ENCODE measurements around the gene PER1. TPM values are rescaled to one million over a fixed set of nuclear protein-coding genes. Genes with fewer than 3 reads are reported as not detected.

PER1 gene
- total RNA-seq, 1 experiment from 2014 or later, result 87.6 TPM

DNA sequence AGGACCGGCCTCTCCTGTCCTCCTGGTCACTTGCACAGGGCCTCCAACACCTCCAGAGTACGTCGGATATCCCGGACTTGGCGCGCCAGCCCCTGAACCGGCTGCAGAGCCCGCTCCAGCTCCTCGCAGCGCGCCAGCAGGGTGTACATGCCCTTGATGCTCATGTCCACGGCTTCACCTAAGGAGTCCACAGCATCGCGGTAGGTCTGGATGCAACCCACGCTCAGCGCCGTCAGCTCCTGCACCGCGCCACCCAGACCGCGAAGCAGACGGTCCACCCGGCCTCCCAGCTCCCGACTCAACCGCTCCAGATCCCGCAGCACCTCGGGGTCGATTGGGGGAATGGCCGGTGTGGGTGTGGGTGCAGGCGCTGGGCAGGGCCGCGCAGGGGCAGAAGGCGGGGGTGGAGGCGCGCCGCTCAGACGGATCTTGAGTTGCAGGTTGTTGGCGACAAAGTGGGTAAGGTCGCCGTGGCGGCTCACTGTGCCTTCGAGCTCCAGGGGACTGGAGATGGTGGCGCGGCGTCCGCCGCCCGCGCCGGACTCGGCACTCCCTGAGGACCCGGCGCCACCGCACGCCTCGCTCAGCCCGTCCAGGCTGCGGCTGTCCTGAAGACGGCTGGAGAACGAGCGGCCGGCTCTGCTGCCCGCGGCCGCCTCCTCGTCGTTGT, 37.0 kb upstream of the PER1 start:
- DNase-seq (ENCODE audit: low read depth, low spot score) (no peak), ATAC-seq (no peak)
- intact Hi-C loops (cut with micrococcal nuclease), result loop anchor here (5.0 kb wide), 1 partner anchor 52 kb away; no protein-coding TSS in a partner anchor
- H2AFZ ChIP-seq (ENCODE audit: low read depth, low read length, poor library complexity, severe bottlenecking), result no peak overlapping the region
- no peaks in the 10 kb centered on the region for H3K27me3 ChIP-seq (ENCODE audit: insufficient read depth, low read length)
- peaks cover 14% of the 10 kb centered on the region; the same call in 1 of the 2 replicates for H3K79me2 ChIP-seq (ENCODE audit: insufficient read depth, low read length)
- peak overlapping the region; percentile 94 for H3K4me2 ChIP-seq (ENCODE audit: low read length)
- ChIA-PET RAD21 (ENCODE audit: low non-redundant PET in 1 of 2, low total read pairs in 2 of 2, uncharacterized antibody in 2 of 2, unreplicated experiment in 2 of 2) (interaction anchor here in 1 of 2 experiments (0.6 kb wide), 1 partner anchor 30 kb away, joined by 9 read pairs; no protein-coding TSS in a partner anchor), CTCF (interaction anchor here (1.2 to 1.9 kb wide), 3 partner anchors 23 to 112 kb away, joined by 4 to 6 read pairs (median 4); no protein-coding TSS in a partner anchor), POLR2A (interaction anchor here (1.4 to 6.9 kb wide), 7 partner anchors 8 to 59 kb away, joined by 4 to 63 read pairs (median 21); partner anchors contain the start of genes AURKB, CTC1 and PFAS)
- H3K4me3 ChIP-seq (replicated peaks in 1 of 2; ENCODE audit: low read depth in 1 of 2, low read length in 2 of 2), result peak overlapping the region; percentile 75 to 83
- no peaks in the 10 kb centered on the region for H3K9me3 ChIP-seq (ENCODE audit: control insufficient read depth in 1 of 2, insufficient read depth in 1 of 2, low read depth in 1 of 2, low read length in 2 of 2)
- H3K9ac ChIP-seq (ENCODE audit: low read length), result peak overlapping the region; percentile 87
- peak overlapping the region; percentile 89 for H3K27ac ChIP-seq (ENCODE audit: low read depth, low read length)
- H3K4me1 ChIP-seq (ENCODE audit: control insufficient read depth in 1 of 2, insufficient read depth in 2 of 2, low read length in 2 of 2), result peaks cover 32 to 67% of the 10 kb centered on the region in 2 experiments
- no peaks in the 10 kb centered on the region for H4K20me1 ChIP-seq (ENCODE audit: insufficient read depth)
- no peaks in the 10 kb centered on the region for H3K36me3 ChIP-seq (ENCODE audit: control insufficient read depth in 1 of 2, insufficient read depth in 2 of 2, low read length in 2 of 2)
- BruUV-seq (replicated peaks), result no TSS peak
- TF ChIP-seq EGR1 (IDR thresholded peaks at IDR 0.05; ENCODE audit: low read depth) (peak; percentile 57; the same call in 1 of the 2 replicates), RAD21 (IDR thresholded peaks at IDR 0.05; ENCODE audit: low read depth) (no peak)
- H3K9me2 ChIP-seq (ENCODE audit: insufficient read depth), result no peaks in the 10 kb centered on the region

DNA sequence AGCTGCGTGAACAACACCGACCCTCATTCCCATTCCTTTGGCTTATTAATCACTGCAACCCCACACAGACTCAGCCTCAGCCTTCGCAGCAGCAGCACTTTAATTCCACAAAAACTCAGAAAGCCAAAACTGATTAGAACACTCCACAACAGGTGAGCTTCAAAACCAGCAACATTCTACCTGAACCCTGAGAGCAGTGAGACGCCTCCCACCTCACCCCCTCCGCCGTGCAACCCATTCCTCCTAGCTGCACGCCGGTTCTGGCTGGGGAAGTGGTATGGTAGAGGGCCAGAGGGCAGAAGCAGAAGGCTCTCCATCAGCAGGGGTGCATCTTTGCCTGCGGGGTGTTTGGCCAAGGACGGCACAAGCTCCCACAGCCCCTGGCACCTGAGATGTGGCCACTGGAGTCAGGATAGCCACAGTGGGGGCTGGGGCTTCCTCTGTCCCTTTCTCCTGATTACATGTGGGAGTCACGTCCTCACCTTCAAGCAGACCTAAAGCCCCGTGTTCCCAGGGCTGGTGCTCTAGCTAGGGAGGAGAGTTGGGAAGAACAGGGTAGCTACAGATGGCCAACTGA, 36.1 kb upstream of the PER1 start:
- no peak for TF ChIP-seq RAD21 (IDR thresholded peaks at IDR 0.05; ENCODE audit: low read depth)
- TF ChIP-seq ZFX (IDR thresholded peaks at IDR 0.05), result no peak
- TF ChIP-seq, protein P1, sequence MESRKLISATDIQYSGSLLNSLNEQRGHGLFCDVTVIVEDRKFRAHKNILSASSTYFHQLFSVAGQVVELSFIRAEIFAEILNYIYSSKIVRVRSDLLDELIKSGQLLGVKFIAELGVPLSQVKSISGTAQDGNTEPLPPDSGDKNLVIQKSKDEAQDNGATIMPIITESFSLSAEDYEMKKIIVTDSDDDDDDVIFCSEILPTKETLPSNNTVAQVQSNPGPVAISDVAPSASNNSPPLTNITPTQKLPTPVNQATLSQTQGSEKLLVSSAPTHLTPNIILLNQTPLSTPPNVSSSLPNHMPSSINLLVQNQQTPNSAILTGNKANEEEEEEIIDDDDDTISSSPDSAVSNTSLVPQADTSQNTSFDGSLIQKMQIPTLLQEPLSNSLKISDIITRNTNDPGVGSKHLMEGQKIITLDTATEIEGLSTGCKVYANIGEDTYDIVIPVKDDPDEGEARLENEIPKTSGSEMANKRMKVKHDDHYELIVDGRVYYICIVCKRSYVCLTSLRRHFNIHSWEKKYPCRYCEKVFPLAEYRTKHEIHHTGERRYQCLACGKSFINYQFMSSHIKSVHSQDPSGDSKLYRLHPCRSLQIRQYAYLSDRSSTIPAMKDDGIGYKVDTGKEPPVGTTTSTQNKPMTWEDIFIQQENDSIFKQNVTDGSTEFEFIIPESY (IDR thresholded peaks at IDR 0.05; ENCODE audit: extremely low read depth, insufficient replicate concordance, low read length), result no peak
- TF ChIP-seq, protein P2, sequence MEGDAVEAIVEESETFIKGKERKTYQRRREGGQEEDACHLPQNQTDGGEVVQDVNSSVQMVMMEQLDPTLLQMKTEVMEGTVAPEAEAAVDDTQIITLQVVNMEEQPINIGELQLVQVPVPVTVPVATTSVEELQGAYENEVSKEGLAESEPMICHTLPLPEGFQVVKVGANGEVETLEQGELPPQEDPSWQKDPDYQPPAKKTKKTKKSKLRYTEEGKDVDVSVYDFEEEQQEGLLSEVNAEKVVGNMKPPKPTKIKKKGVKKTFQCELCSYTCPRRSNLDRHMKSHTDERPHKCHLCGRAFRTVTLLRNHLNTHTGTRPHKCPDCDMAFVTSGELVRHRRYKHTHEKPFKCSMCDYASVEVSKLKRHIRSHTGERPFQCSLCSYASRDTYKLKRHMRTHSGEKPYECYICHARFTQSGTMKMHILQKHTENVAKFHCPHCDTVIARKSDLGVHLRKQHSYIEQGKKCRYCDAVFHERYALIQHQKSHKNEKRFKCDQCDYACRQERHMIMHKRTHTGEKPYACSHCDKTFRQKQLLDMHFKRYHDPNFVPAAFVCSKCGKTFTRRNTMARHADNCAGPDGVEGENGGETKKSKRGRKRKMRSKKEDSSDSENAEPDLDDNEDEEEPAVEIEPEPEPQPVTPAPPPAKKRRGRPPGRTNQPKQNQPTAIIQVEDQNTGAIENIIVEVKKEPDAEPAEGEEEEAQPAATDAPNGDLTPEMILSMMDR (IDR thresholded peaks at IDR 0.05 in 2 of 3, conservative IDR thresholded peaks at IDR 0.05 in 1 of 3; ENCODE audit: borderline replicate concordance in 1 of 3, insufficient read depth in 1 of 3, low read depth in 2 of 3, low read length in 2 of 3), result no peak
- no peak for TF ChIP-seq SIN3A (IDR thresholded peaks at IDR 0.05; ENCODE audit: low read depth)
- no peak for TF ChIP-seq SP1 (IDR thresholded peaks at IDR 0.05; ENCODE audit: low read depth)
- TF ChIP-seq EZH2 (IDR thresholded peaks at IDR 0.05), result no peak
- TF ChIP-seq ELF1 (IDR thresholded peaks at IDR 0.05; ENCODE audit: borderline replicate concordance, low read depth), result no peak
- no peak for TF ChIP-seq EZH2phosphoT487 (IDR thresholded peaks at IDR 0.05; ENCODE audit: borderline replicate concordance)
- no peak for TF ChIP-seq EGR1 (IDR thresholded peaks at IDR 0.05; ENCODE audit: low read depth)
- no peak for TF ChIP-seq JUND (IDR thresholded peaks at IDR 0.05)
- TF ChIP-seq, protein P3, sequence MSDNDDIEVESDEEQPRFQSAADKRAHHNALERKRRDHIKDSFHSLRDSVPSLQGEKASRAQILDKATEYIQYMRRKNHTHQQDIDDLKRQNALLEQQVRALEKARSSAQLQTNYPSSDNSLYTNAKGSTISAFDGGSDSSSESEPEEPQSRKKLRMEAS (IDR thresholded peaks at IDR 0.05), result no peak
- no peak for TF ChIP-seq CBX3 (IDR thresholded peaks at IDR 0.05; ENCODE audit: low read depth)

More for the DNA sequence above, 36.1 kb upstream of the PER1 start:
- Histone ChIP-seq H3K79me2 (ENCODE audit: insufficient read depth, low read length) (peaks cover 14% of the 10 kb centered on the region; the same call in 1 of the 2 replicates), H3K36me3 (ENCODE audit: control insufficient read depth in 1 of 2, insufficient read depth in 2 of 2, low read length in 2 of 2) (no peaks in the 10 kb centered on the region), H4K20me1 (ENCODE audit: insufficient read depth) (no peaks in the 10 kb centered on the region), H3K4me1 (ENCODE audit: control insufficient read depth in 1 of 2, insufficient read depth in 2 of 2, low read length in 2 of 2) (peaks cover 32 to 66% of the 10 kb centered on the region in 2 experiments), H3K4me3 (replicated peaks in 1 of 2; ENCODE audit: low read depth in 1 of 2, low read length in 2 of 2) (peak overlapping the region; percentile 75 to 83), H3K9me3 (ENCODE audit: control insufficient read depth in 1 of 2, insufficient read depth in 1 of 2, low read depth in 1 of 2, low read length in 2 of 2) (no peaks in the 10 kb centered on the region), H3K4me2 (ENCODE audit: low read length) (peak overlapping the region; percentile 94), H3K27ac (ENCODE audit: low read depth, low read length) (peak overlapping the region; percentile 89), H3K27me3 (ENCODE audit: insufficient read depth, low read length) (no peaks in the 10 kb centered on the region), H3K9me2 (ENCODE audit: insufficient read depth) (no peaks in the 10 kb centered on the region), H2AFZ (ENCODE audit: low read depth, low read length, poor library complexity, severe bottlenecking) (no peak overlapping the region), H3K9ac (ENCODE audit: low read length) (peak overlapping the region; percentile 87)
- ATAC-seq (no peak), DNase-seq (ENCODE audit: low read depth, low spot score) (no peak)
- CTCF ChIA-PET, result interaction anchor here (1.0 to 1.2 kb wide), 2 partner anchors 24 to 109 kb away, joined by 3 to 4 read pairs; no protein-coding TSS in a partner anchor
- intact Hi-C loops (cut with micrococcal nuclease), result loop anchor here (5.0 kb wide), 1 partner anchor 51 kb away; no protein-coding TSS in a partner anchor
- RAD21 ChIA-PET (ENCODE audit: low non-redundant PET in 1 of 2, low total read pairs in 2 of 2, uncharacterized antibody in 2 of 2, unreplicated experiment in 2 of 2), result interaction anchor here (1.0 to 1.1 kb wide), 2 partner anchors 35 to 107 kb away, joined by 3 read pairs; no protein-coding TSS in a partner anchor
- BruUV-seq (replicated peaks), result no TSS peak
- POLR2A ChIA-PET, result interaction anchor here (1.4 to 6.9 kb wide), 5 partner anchors 8 to 60 kb away, joined by 4 to 63 read pairs (median 21); partner anchors contain the start of genes AURKB, CTC1 and PFAS
